H1 (cell line): ENCODE data around the gene RALGDS. TPM values are rescaled to one million over a fixed set of nuclear protein-coding genes. Genes with fewer than 3 reads are reported as not detected.

Source experiments
- TEAD4 ChIP-seq: IDR thresholded peaks from 2 replicates; pipeline ENCODE4 v1.6.1; 2012; ENCODE audit warnings: low read depth, low read length, inconsistent platforms, mixed read lengths
- USF2 ChIP-seq: IDR thresholded peaks from 2 replicates; pipeline ENCODE4 v1.6.1; 2011; ENCODE audit warnings: low read length, improper control_type of control experiment
- polyA plus RNA-seq, 7 experiments: library from polyadenylated mRNA; depleted of rRNA in 3 of 7; stranded (reverse) in 5 of 7; unstranded in 2 of 7; fragments of >200 nt in 5 of 7; fragments of 200-250 nt in 2 of 7; gene quantifications; 1 replicate in 5 of 7; 2 replicates in 1 of 7; 4 replicates in 1 of 7; pipeline versions ENCODE4 v1.2.1 to v1.2.3, GENCODE V29; 2011 to 2013; ENCODE audit warnings: missing spikeins in 2 of 7, mixed read lengths in 2 of 7
- total RNA-seq: library from RNA; stranded (reverse); fragmentation: NEBNext Ultra II Directional; extraction: Animal tissue kit (Norgen Biotek cat#: 25700); gene quantifications from 2 replicates; pipeline ENCODE4 v1.2.1, GENCODE V29; 2021

Gene RALGDS
- total and polyA plus RNA-seq, 2 of the 8 experiments (the other 6 are each of a cell fraction or from before 2014, with no cell fraction given) = 14.5 to 25.5 TPM

- TF ChIP-seq TEAD4 = no peak
- no peak for TF ChIP-seq USF2
Observed at GRCh38 chr9:133155156-133155555, 34.1 kb upstream of the RALGDS start (continued).
